Sigmoid colon (tissue), 7 donors: ENCODE measurements around the gene NFIA. TPM values are rescaled to one million over a fixed set of nuclear protein-coding genes. Genes with fewer than 3 reads are reported as not detected.

Source experiments
- DNase-seq: peaks from one replicate; pipeline ENCODE4 v3.0.0-alpha.2; 2019
- H3K27ac ChIP-seq, 4 donors: fragments of 200-600 bp; sonication (generic); one replicate each; pipeline ENCODE4 v1.5.1; 2016 to 2019; ENCODE audit warnings: mild to moderate bottlenecking in 1 of 4
- H3K27me3 ChIP-seq, 3 donors: fragments of 200-600 bp; sonication (generic); one replicate each; pipeline ENCODE4 v1.5.1; 2019; ENCODE audit warnings: mild to moderate bottlenecking in 1 of 3
- H3K36me3 ChIP-seq, 4 donors: fragments of 200-600 bp; sonication (generic); one replicate each; pipeline ENCODE4 v1.5.1; 2016 to 2019
- H3K4me1 ChIP-seq, 4 donors: fragments of 200-600 bp; sonication (generic); one replicate each; pipeline ENCODE4 v1.5.1; 2017 to 2019
- H3K4me3 ChIP-seq, 4 donors: fragments of 200-600 bp; sonication (generic); one replicate each; pipeline ENCODE4 v1.5.1; 2017 to 2019; ENCODE audit warnings: mild to moderate bottlenecking in 2 of 4, moderate library complexity in 1 of 4
- H3K9me3 ChIP-seq, 4 donors: fragments of 200-600 bp in 3 of 4; sonication (generic) in 3 of 4; one replicate each; pipeline versions ENCODE4 v1.5.1 to v1.6.1; 2013 to 2019
- EP300 ChIP-seq, 4 donors: sonication (generic); formaldehyde crosslinking; IDR thresholded peaks; one replicate each; pipeline ENCODE4 v1.6.1; 2017; ENCODE audit warnings: antibody characterized with exemption in 4 of 4
- POLR2A ChIP-seq, 2 donors: fragments of 450-650 bp; IDR thresholded peaks; one replicate each; pipeline ENCODE4 v1.6.1; 2016; ENCODE audit warnings: antibody characterized with exemption in 2 of 2, mild to moderate bottlenecking in 2 of 2, moderate library complexity in 2 of 2
- POLR2AphosphoS5 ChIP-seq, 4 donors: sonication (generic); formaldehyde crosslinking; IDR thresholded peaks; one replicate each; pipeline ENCODE4 v1.6.1; 2017; ENCODE audit warnings: antibody characterized with exemption in 4 of 4
- WGBS, 2 donors: extraction: QIAGEN DNeasy Blood & Tissue Kit; methylation state at CpG; one replicate each; pipeline ENCODE4 v1.1.7; 2013; 5-methylcytosine and 5-hydroxymethylcytosine counted together
- intact Hi-C: fragments of 100-400 bp; cut with DNase I; formaldehyde crosslinking; loops from one replicate; pipeline ENCODE4 v1.15.1; 2023
- polyA plus RNA-seq, 3 donors: library from polyadenylated mRNA; stranded (reverse); fragments of 200-250 nt; gene quantifications; one replicate each; pipeline ENCODE4 v1.2.3, GENCODE V29; 2013
- total RNA-seq, 4 donors: library from RNA; depleted of rRNA; stranded (reverse); fragments of >200 nt; gene quantifications; one replicate each; pipeline ENCODE4 v1.1.0, GENCODE V29; 2016
- TF ChIP-seq, protein P1 (sequence below), 4 experiments: fragments of 450-650 bp in 3 of 4; fragments of 200-600 bp in 1 of 4; IDR thresholded peaks; one replicate each; pipeline ENCODE4 v1.5.1; 2016 to 2019; ENCODE audit warnings: antibody characterized with exemption in 4 of 4, mild to moderate bottlenecking in 3 of 4, moderate library complexity in 2 of 4
- donor health status: healthy with polysubstance abuse.
- donor health status: Bipolar disorder and iron deficiency.
- donor health status: healthy.

Gene NFIA
- total and polyA plus RNA-seq, 7 donors = 2.3 to 154 (median 79.7) TPM

DNA sequence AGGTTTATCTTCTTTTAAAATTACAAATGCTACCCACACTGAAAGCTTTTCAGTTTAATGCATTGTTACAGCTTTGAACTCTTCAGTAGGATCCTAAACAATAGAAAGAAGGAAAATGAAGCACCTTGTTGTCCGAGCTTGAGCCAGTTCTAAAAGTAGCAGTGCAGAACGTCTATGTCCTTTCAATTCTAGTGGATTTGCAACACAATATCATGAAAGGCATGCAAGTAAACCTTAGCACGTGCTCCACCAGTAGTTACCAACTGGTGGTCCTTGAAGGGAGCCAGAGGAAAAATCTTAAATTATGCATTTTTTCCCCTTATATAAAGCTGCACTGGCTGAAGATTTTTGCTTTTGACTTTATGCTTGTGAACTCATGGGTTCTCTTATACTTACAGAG lies 208.2 kb downstream of the NFIA start:
- Histone ChIP-seq H3K36me3 (no peaks in the 10 kb centered on the region), H3K9me3 (no peaks in the 10 kb centered on the region), H3K4me1 (peaks cover 0 to 13% (median 4%) of the 10 kb centered on the region in 4 donors), H3K27me3 (no peaks in the 10 kb centered on the region), H3K4me3 (no peak overlapping the region), H3K27ac (no peak overlapping the region)
- DNase-seq = no peak
- 82 to 84% methylated on average over 3 of the region's 3 CpGs for WGBS, 2 donors
- TF ChIP-seq, protein P1, sequence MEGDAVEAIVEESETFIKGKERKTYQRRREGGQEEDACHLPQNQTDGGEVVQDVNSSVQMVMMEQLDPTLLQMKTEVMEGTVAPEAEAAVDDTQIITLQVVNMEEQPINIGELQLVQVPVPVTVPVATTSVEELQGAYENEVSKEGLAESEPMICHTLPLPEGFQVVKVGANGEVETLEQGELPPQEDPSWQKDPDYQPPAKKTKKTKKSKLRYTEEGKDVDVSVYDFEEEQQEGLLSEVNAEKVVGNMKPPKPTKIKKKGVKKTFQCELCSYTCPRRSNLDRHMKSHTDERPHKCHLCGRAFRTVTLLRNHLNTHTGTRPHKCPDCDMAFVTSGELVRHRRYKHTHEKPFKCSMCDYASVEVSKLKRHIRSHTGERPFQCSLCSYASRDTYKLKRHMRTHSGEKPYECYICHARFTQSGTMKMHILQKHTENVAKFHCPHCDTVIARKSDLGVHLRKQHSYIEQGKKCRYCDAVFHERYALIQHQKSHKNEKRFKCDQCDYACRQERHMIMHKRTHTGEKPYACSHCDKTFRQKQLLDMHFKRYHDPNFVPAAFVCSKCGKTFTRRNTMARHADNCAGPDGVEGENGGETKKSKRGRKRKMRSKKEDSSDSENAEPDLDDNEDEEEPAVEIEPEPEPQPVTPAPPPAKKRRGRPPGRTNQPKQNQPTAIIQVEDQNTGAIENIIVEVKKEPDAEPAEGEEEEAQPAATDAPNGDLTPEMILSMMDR (IDR thresholded peaks at IDR 0.05) = no peak
- TF ChIP-seq EP300 (IDR thresholded peaks at IDR 0.05) (no peak), POLR2A (IDR thresholded peaks at IDR 0.05) (no peak), POLR2AphosphoS5 (IDR thresholded peaks at IDR 0.05) (no peak)
- intact Hi-C loops = no loop called here

DNA sequence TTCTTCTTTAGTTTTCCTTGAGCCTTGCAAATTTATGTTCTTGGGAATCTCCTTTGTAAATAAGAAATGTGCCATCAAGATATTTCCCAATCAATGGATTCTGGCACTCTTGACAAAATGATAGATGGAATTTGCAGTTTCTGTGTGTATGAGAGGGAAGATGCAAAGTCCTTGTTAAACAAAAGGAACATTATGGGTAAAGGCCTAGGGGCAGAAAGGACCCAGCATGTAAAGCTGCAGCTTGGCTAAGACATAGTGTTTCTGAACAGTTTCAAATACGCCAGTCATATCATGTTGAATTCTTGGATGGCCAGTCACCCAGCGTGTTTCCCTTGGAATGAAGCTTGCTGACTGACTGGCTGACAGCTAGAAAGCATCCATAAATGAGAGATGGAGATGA lies 210.8 kb downstream of the NFIA start:
- peaks cover 0 to 3% (median under 1%) of the 10 kb centered on the region in 4 donors for H3K4me1 ChIP-seq
- no peaks in the 10 kb centered on the region for H3K9me3 ChIP-seq
- 93 to 97% methylated on average over 2 of the region's 2 CpGs for WGBS, 2 donors
- no peaks in the 10 kb centered on the region for H3K36me3 ChIP-seq
- intact Hi-C loops = no loop called here
- H3K27me3 ChIP-seq = no peaks in the 10 kb centered on the region
- no peak overlapping the region for H3K27ac ChIP-seq
- DNase-seq = no peak
- TF ChIP-seq POLR2AphosphoS5 (IDR thresholded peaks at IDR 0.05) = no peak
- no peak for TF ChIP-seq EP300 (IDR thresholded peaks at IDR 0.05)
- no peak for TF ChIP-seq POLR2A (IDR thresholded peaks at IDR 0.05)
- TF ChIP-seq, protein P1 (IDR thresholded peaks at IDR 0.05) = no peak
- no peak overlapping the region for H3K4me3 ChIP-seq

DNA sequence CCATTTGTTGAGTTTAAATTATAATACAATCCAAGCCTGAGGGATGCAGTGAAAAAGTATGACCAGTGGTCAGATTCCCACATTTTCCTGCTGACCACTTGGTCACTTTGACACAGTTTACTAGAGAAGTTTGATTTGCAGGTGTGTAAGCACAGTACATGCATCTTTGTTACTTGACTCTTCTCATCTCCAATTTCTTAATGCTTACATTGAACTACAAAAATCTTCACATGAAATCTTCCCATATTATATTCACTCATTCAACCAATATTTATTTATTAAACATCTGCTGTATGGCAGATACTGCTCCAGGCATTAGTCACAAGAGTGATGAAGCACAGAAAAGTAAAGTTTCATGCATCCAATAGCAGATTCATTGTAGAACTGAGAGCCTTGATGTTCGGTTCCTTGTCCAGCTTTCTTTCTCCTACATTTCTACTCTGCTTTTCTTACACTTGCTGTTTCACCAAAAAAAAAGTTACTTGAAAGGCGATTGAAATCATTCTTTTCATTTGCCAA lies 211.7 kb downstream of the NFIA start:
- Histone ChIP-seq H3K36me3 (no peaks in the 10 kb centered on the region), H3K27me3 (no peaks in the 10 kb centered on the region), H3K4me3 (no peak overlapping the region), H3K27ac (no peak overlapping the region), H3K4me1 (peaks cover 0 to 9% (median 5%) of the 10 kb centered on the region in 4 donors), H3K9me3 (no peaks in the 10 kb centered on the region)
- WGBS, 2 donors = 88 to 90% methylated on average over 2 of the region's 2 CpGs
- no peak for TF ChIP-seq POLR2AphosphoS5 (IDR thresholded peaks at IDR 0.05)
- TF ChIP-seq POLR2A (IDR thresholded peaks at IDR 0.05) = no peak
- TF ChIP-seq, protein P1 (IDR thresholded peaks at IDR 0.05) = no peak
- no peak for TF ChIP-seq EP300 (IDR thresholded peaks at IDR 0.05)
- DNase-seq = no peak
- intact Hi-C loops = no loop called here

DNA sequence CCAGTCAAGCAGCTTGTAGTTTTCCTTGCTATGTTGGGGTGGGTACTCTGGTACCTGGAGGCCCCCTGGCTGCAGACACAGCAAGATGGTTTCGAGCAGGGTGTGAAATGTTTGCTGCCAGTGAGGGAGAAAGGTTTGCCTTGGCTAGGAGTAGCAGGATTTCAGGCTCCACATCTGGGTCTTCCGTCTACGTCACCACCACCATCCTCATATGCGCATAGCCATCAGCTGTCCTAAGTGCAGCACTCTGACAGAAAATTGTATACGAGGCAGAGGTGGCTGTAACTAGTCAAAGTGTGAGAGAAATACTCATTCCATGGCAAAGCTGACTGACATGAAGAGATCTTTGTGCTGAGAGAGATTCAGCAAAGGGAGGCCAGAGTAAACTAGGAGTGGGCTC lies 212.6 kb downstream of the NFIA start:
- Histone ChIP-seq H3K4me3 (no peak overlapping the region), H3K27me3 (no peaks in the 10 kb centered on the region), H3K4me1 (peaks cover 0 to 17% (median 14%) of the 10 kb centered on the region in 4 donors), H3K36me3 (no peaks in the 10 kb centered on the region), H3K27ac (no peak overlapping the region), H3K9me3 (no peaks in the 10 kb centered on the region)
- 91 to 95% methylated on average over 5 of the region's 5 CpGs for WGBS, 2 donors
- intact Hi-C loops = no loop called here
- DNase-seq = no peak
- TF ChIP-seq, protein P1 (IDR thresholded peaks at IDR 0.05) = no peak
- TF ChIP-seq POLR2AphosphoS5 (IDR thresholded peaks at IDR 0.05) (no peak), EP300 (IDR thresholded peaks at IDR 0.05) (no peak), POLR2A (IDR thresholded peaks at IDR 0.05) (no peak)
